ENCODE results near the gene CORO2B.

The CORO2B gene

DNA sequence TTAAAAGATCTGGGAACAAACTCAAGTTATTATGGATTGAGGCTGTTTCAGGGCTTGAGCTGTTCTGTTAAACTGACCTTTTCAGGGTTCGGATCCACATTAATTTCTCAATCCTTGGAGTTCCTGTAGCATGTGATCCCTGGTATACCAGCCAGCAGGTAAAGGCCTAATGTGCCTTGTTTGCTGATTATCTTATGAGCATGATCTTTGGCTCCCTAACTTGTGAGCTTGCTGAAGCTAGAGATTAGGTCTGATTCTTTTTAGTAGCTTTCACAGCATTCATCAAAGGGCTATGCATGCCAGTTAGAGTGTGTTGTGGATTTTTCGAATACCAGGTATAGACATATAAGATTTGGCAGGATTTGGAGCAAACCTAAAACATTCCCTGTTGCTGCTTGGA is 10.3 kb downstream of the CORO2B start:
- Mint-ChIP-seq H3K4me3 (no peak overlapping the region), H3K27ac (no peak overlapping the region), H3K4me1 (peaks cover 29% of the 10 kb centered on the region), H3K9me3 (no peaks in the 10 kb centered on the region), H3K27me3 (ENCODE audit: low read depth, poor library complexity) (peaks cover 3% of the 10 kb centered on the region), H3K36me3 (ENCODE audit: low read depth) (no peaks in the 10 kb centered on the region)
- DNase-seq = no peak
- TF ChIP-seq, protein P1, sequence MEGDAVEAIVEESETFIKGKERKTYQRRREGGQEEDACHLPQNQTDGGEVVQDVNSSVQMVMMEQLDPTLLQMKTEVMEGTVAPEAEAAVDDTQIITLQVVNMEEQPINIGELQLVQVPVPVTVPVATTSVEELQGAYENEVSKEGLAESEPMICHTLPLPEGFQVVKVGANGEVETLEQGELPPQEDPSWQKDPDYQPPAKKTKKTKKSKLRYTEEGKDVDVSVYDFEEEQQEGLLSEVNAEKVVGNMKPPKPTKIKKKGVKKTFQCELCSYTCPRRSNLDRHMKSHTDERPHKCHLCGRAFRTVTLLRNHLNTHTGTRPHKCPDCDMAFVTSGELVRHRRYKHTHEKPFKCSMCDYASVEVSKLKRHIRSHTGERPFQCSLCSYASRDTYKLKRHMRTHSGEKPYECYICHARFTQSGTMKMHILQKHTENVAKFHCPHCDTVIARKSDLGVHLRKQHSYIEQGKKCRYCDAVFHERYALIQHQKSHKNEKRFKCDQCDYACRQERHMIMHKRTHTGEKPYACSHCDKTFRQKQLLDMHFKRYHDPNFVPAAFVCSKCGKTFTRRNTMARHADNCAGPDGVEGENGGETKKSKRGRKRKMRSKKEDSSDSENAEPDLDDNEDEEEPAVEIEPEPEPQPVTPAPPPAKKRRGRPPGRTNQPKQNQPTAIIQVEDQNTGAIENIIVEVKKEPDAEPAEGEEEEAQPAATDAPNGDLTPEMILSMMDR (IDR thresholded peaks at IDR 0.05) = no peak

DNA sequence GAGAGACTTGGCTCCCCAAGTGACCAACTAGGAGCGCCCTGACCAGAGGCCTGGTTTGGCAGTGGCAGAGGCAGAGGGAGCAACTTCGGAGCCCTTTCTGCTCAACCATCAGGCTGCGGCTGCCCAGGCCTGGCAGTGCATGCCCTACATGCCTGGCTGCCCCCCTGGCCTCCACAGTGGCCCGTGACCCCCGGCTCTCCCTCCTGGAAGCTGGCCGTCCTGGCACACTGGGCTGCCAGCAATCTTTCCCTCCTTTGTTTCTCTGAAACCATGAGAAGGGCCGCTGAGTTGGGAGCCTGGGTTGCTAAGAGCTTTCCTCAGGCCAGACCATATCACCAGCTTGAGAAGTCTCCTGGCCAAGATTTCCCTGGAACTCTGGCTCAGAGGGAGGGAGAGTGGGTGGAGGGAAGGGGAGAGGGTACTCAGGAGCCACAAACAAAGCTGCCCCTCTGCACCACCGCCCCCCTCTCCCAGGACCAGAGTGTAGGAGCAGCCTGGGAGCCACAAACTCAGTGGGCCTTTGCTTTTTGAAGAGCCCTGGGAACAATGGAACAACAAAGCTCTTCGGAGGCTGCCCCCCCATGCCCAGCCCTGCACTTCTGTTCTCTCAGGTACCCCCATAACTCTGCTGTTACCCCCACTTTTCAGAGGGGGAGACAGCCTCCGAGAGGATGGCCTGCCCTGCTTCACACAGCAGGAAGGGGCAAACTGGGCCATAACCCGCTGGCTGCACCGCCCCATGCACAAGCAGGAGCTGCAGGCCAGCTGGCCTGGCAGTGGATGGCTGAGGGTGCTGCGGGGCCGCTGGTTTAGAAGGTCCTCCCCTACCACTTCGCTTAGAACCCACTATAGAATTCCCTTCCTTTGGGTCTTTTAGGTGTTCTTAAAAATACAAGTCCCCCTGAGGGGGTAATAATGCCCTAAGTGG is 11.3 kb downstream of the CORO2B start:
- H3K9me3 Mint-ChIP-seq = no peaks in the 10 kb centered on the region
- H3K27ac Mint-ChIP-seq = no peak overlapping the region
- peaks cover 38% of the 10 kb centered on the region for H3K4me1 Mint-ChIP-seq
- no peak for DNase-seq
- peaks cover 3% of the 10 kb centered on the region for H3K27me3 Mint-ChIP-seq (ENCODE audit: low read depth, poor library complexity)
- TF ChIP-seq, protein P1 (IDR thresholded peaks at IDR 0.05) = no peak
- no peak overlapping the region for H3K4me3 Mint-ChIP-seq
- no peaks in the 10 kb centered on the region for H3K36me3 Mint-ChIP-seq (ENCODE audit: low read depth)

DNA sequence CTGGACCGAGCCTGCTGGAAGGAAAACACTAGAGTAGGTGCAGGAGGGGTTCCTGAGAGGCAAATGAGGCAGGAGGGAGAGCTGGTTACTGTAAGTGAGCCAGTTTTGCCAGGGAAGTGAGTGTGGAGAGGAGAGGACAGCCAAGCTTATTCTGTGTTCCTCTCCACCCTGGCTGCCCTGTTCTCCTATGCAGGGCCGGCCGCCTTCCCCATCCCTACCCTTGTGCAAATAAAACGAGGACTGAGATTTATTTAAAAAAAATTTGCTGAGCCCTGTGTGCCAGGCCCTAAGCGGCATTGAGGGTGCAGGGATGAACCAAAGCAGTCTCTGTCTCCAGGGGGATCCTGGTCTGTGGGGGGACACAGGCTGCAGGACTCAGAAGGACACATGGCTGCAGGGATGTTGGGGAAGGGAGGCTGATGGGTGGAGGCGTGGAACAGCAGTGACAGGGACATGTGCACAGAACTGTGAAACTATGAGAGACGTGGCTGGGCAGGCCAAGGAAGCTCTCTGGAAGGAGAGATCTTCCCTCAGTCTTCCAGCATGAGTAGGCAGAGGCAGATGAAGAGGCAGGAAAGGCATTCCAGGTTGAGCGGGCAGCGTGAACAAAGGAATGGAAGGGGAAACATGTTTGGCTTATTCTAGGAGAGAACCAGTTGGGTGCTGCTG is 12.1 kb downstream of the CORO2B start:
- peaks cover 7% of the 10 kb centered on the region for H3K27me3 Mint-ChIP-seq (ENCODE audit: low read depth, poor library complexity)
- TF ChIP-seq, protein P1 (IDR thresholded peaks at IDR 0.05) = no peak
- no peaks in the 10 kb centered on the region for H3K9me3 Mint-ChIP-seq
- H3K36me3 Mint-ChIP-seq (ENCODE audit: low read depth) = no peaks in the 10 kb centered on the region
- peaks cover 46% of the 10 kb centered on the region for H3K4me1 Mint-ChIP-seq
- H3K27ac Mint-ChIP-seq = no peak overlapping the region
- no peak for DNase-seq
- no peak overlapping the region for H3K4me3 Mint-ChIP-seq

DNA sequence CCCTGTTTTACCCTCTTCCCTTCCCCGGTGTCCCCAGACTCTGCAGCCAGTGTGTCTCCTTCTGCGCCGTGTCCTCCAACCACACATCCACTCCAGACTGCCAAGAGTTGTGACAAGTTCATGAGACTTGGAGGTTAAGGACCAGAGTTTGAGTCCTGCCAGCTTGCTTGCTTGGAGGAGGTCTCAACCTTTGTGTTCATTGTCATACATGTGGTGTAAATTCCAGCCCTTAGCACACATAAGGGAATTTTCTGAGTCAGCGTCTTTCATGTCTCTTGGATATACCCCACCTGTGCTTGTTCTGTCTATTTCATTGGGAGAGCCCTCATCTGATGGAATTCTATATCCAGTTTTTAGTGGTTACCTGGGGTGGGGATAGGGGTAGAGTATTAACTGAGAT is 13.3 kb downstream of the CORO2B start:
- peaks cover 10% of the 10 kb centered on the region for H3K27me3 Mint-ChIP-seq (ENCODE audit: low read depth, poor library complexity)
- H3K9me3 Mint-ChIP-seq = no peaks in the 10 kb centered on the region
- no peak overlapping the region for H3K27ac Mint-ChIP-seq
- no peak overlapping the region for H3K4me3 Mint-ChIP-seq
- H3K4me1 Mint-ChIP-seq = peaks cover 53% of the 10 kb centered on the region
- no peaks in the 10 kb centered on the region for H3K36me3 Mint-ChIP-seq (ENCODE audit: low read depth)
- TF ChIP-seq, protein P1 (IDR thresholded peaks at IDR 0.05) = no peak
- DNase-seq = no peak

DNA sequence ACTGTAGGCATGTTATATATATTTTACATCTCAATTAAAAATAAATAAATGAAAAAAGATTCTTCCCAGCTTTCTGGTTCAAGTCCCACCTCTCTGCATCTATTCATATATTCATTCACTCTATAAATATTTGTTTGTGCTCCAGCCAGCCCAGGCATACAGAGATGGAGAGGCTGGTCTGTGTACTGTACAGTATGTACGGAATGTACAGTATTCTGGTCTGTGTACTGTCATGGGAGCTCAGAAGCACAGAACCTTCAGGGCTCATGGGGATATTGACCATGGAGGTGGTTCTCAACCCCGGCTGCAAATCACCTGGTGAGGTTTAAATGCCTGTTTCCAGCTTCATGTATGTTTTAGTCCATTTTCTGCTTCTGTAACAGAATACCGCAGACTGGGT is 13.8 kb downstream of the CORO2B start:
- H3K27ac Mint-ChIP-seq = peak overlapping the region; percentile 25
- peaks cover 53% of the 10 kb centered on the region for H3K4me1 Mint-ChIP-seq
- no peak overlapping the region for H3K4me3 Mint-ChIP-seq
- no peaks in the 10 kb centered on the region for H3K9me3 Mint-ChIP-seq
- H3K27me3 Mint-ChIP-seq (ENCODE audit: low read depth, poor library complexity) = peaks cover 10% of the 10 kb centered on the region
- no peak for DNase-seq
- H3K36me3 Mint-ChIP-seq (ENCODE audit: low read depth) = no peaks in the 10 kb centered on the region
- TF ChIP-seq, protein P1 (IDR thresholded peaks at IDR 0.05) = no peak
